Activated CD4-positive, alpha-beta T cell treated with anti-CD3 and anti-CD28 coated beads, Interleukin-2, amount 50 U/mL, for 48 hours (primary cell): ENCODE results near the gene VPS37B.
A peak's percentile ranks its signal among the peaks of the same experiment; 100 is the strongest.
"Not testable (repeated sequence)": the region's sequence is repeated elsewhere in the genome, so short reads cannot be mapped to it uniquely, and the experiment has no call there.

Experiments used
- DNase-seq, 2 experiments: peaks; one replicate each; pipeline ENCODE4 v3.0.0-alpha.2; 2020

The VPS37B gene

DNA sequence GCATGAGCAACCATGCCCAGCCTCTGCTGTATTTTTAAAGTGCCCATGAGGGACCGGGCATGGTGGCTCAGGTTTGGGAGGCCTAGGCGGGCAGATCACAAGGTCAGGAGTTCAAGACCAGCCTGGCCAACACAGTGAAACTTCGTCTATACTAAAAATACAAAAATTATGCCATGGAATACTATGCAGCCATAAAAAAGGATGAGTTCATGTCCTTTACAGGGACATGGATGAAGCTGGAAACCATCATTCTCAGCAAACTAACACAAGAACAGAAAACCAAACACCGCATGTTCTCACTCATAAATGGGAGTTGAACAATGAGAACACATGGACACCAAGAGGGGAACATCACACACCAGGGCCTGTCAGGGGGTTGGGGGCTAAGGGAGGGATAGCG is 9.3 kb upstream of the VPS37B start:
- not testable (repeated sequence) for DNase-seq

DNA sequence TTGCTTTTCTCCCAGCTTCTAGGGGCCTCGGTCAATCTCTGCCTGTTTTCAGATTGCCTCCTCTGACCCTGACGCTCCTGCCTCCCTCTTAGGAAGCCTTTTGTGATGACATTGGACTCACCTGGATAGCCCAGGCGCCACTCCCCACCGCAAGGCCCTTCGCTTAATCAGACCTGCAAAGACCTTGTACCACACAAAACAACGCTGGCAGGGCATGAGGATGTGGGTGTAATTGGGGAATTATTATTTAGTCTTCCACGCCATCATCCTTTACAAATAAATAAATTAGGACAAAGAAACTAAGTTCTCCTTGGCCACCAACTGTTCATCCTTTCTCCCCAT is 7.7 kb upstream of the VPS37B start:
- DNase-seq = no peak

GRCh38 chr12:122902854-122903692 is 7.1 kb upstream of the VPS37B start:
- DNase-seq = no peak

GRCh38 chr12:122899887-122900286 is 4.0 kb upstream of the VPS37B start:
- no peak for DNase-seq

- DNase-seq = no peak
Measured at GRCh38 chr12:122896662-122897061, 738 bp upstream of the VPS37B start.

DNA sequence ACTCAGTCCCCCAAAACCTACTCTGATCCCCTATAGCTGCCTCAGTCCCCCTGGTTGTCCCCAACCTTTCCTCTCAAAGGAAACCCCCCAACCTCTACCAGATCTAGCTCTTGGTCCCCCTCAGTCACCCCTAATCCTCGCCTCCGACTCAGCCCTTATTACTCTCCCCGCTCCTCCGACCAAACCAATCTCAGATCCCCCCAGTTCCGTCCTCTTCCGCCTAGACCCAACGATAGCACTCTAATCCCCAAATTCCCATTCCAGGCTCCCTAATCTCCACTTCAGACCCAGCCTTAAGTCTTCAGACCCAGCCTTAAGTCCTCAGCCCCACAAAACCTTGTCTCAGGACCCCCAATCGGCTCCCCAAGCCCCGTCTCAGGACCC is 612 bp downstream of the VPS37B start:
- no peak for DNase-seq

DNA sequence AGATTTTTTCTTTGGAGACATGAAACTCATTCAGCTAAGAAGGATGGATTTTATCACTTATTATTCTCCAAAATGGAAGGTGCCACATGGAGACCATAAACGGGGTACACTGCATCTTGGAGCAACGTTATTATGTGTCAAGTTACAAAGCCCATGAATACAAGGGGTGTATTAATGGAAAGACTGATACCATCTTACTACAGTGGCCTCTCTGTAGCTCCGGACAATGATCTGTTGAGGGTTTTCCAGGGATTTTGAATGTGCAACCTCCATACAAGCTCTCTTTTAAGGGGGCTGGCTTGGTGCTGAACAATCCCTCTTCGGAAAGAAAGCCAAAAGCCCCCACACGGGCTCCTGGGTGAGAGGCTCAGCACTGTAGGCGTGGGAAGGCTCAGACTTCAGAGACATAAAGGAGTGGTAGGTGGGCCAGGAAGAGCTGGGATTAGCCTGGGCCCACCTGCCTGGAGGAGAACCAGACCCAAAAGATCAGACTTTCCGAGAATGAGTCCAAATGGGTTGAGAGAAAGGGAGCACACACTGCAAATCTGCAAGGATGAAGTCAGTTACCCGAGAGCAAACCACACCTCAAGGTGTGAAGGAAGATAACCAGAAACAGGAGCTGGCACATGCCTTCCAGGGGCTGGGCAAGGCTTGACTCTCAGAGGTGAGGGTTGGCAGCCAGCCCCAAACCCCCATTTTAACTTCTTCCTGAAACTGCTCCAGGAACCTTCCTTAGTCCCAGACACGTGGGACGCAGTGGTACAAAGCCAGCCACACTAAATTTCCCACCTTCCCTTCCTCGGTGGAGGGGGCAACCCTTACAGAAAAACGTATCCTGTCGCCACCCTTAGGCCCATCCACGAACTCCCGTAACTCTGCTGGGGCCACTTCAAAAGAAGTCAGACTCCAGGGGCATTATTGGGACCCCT is 1.5 kb downstream of the VPS37B start:
- no peak for DNase-seq

DNA sequence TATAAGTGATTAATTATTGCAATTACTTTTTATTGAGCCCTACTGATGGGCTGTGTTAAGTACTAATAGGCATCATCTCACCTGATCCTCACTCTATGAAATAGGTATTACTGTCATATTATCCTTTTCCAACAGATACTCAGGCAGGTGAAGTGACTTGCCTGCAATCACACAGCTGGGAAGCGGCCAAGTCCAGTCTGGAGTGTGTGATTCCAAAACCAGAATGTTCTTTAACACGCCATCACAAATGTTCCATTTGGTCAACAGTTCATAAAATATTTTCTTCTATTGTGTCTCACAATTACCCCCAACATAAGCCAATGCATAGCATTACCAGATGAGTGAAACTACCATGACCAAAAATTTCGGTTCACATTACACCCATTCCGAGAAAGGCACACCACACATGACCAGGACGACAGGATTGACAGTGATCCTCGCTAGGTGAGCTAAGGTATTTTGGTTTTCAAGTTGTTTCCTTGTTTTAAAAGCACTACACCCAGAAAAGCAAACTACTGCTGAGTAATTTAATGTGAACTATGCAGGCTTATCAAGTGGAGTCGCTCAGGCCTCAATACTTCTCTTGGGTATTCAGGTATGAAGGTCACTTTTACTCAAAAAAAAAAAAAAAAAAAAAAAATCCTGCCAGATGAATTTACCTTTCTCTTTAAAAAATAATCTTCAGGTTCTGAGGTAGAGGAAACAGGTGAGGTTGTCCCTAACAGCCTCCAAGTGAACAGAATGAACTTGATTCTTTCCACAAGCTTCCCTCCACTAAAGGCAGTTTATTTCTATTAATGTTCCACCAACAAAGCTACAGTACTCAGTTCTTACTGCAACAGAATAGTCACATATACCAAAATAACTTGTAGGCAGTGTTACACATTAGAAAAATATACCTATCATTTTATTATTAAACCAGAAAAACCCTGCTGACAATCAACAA is 2.4 kb downstream of the VPS37B start:
- no peak for DNase-seq

DNA sequence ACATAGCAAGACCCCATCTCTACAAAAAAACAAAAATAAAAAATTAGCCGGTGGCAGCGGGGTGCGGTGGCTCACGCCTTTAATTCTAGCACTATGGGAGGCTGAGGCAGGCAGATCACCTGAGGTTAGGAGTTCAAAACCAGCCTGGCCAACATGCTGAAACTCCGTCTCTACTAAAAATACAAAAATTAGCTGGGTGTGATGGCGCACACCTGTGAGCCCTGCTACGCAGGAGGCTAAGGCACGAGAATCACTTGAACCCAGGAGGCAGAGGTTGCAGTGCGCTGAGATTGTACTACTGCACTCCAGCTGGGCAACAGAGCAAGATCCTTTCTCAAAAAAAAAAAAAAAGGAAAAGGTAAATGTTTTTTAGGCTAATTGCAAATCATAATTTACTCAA is 3.2 kb downstream of the VPS37B start:
- DNase-seq = not testable (repeated sequence)

- DNase-seq = no peak
Measured at GRCh38 chr12:122891661-122892525, 4.0 kb downstream of the VPS37B start.

- no peak for DNase-seq
Measured at GRCh38 chr12:122889761-122890520, 6.0 kb downstream of the VPS37B start.

DNA sequence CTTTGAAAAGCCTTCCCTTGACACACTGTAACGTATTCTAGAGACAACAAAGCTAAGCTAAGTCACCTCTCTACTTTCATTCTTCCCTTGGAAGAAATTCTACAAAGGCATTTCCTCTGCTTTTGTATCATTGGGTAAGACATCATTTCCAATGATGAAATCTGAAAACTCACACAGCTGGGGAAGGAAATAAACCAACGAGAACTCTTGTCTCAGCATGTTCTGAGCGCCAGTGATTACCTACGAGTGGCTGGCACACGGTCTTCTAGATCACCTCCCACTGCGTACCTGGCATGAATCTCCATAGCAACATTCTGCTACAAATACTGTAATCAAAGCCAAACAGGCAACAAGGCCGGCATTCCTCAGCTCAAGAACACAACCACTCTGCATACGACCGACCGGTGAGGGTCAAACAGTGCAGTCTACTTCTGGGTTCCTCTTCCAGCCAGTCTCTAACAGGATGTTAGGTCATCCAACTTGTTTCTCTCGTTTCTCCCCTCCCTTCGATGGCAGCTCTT is 7.6 kb downstream of the VPS37B start:
- peak in 1 of 2 experiments; percentile 37 for DNase-seq

DNA sequence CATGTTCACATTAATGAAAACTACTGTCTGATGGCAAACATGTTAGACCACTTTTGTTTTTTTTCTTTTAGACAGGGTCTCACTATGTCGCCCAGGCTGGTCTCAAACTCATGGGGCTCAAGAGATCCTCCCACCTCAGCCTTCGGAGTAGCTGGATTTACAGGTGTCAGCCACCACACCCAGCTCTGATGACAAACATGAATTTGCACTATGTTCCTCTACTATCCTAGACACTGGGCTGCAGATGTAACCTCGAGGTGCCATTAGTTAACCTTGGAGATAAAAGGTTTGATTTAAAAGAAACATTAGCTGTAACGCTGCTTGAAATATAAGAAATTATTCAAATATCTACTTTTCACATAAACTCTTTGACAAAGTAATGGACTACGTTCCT is 8.1 kb downstream of the VPS37B start:
- DNase-seq = no peak

- peak; percentile 45 to 67 for DNase-seq
Measured at GRCh38 chr12:122886851-122887818, 8.8 kb downstream of the VPS37B start.

DNA sequence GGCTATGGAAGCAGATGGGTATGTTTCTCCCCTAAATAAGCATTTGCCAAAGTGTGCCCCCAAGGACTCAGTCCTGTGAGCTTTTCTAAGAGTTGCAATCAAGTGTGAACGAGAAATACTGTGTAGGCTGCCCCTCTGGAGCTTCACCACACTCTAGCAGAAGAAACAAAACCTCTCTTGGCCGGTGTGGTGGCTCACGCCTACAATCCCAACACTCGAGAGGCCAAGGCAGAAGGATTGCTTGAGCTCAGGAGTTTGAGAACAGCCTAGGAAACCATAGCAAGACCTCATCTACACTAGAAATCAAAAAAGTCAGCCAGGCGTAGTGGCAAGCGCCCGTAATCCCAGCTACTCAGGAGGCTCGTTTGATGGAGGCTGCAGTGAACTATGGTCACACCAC is 9.8 kb downstream of the VPS37B start:
- no peak for DNase-seq

- DNase-seq = no peak
Measured at GRCh38 chr12:122884860-122885259, 11.1 kb downstream of the VPS37B start.

DNA sequence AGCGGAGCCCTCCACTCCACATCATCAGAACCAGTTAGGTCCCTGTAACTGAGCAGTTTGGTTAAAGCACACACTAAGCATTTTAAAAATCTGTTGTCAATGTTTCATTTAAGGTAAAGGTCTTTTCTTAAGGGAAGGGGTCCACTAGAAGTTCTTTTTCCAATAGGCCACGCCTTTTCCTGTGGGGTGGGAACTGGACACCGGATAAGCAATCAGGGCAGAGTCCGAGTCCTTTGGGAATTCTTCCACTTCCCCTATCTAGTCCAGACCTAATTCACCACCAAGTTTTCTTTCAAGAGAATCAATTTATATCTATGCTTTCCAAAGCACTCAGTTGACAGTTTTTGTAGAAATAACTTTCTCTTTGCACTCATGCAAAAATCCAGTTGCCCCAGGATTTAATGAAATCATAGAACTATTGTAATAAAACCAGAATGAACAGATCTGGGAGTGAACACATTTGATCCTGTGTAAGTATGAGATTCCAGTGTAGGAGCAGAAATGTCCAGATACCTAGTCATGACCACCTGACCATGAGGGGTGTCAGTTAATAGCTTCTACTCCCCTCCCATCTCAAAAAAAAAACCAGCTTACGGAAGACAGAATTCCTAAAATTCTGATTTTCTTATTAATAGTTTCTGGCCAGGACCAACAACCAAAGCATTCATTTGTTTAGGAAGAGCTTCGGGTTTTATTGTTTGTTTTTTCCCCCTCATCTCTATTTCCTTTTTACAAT is 11.7 kb downstream of the VPS37B start:
- DNase-seq = no peak

DNA sequence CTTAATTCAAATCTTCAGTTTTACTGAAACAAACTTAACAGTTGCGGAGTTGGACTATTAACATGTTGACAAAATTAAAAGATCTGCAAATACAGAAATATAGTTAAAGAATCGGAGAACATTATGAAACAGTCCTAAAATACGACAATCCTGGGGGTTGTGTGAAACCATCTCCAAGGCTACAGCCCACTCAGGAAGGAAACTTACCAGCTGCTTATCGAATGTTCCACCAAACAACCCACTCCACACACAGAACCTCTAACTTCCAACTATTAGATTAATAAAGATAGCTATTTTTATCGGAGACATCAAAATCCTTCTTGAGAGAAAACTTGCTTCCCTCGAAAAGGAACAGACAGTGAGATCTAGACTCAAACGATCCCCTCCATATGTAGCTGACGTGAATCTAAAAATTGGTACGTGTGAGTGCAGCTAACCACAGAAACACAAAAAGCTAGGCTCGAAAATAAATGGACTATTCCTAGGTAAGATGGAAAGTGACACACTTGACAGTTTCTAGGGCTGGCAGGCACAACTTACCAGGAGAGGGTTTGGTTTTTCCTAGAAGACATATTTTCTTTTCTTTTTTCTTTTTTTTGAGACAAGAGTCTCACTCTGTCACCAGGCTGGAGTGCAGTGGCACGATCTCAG is 12.9 kb downstream of the VPS37B start:
- DNase-seq = no peak
